Gastrocnemius medialis (tissue), 4 donors: ENCODE results near the gene MISP.

Experiments used
- POLR2A ChIP-seq, 2 donors: fragments of 450-650 bp; IDR thresholded peaks; one replicate each; pipeline ENCODE4 v1.6.1; 2017; ENCODE audit warnings: antibody characterized with exemption in 2 of 2, mild to moderate bottlenecking in 2 of 2, moderate library complexity in 2 of 2
- TF ChIP-seq, protein P1 (sequence below), 5 experiments: fragments of 450-650 bp in 3 of 5; fragments of 200-600 bp in 2 of 5; sonication (generic) in 2 of 5; IDR thresholded peaks in 4 of 5; conservative IDR thresholded peaks in 1 of 5; 1 replicate in 4 of 5; 2 replicates in 1 of 5; pipeline ENCODE4 v1.5.1; 2016 to 2019; ENCODE audit warnings: antibody characterized with exemption in 5 of 5, mild to moderate bottlenecking in 3 of 5, moderate library complexity in 3 of 5

- TF ChIP-seq POLR2A (IDR thresholded peaks at IDR 0.05), result no peak
- TF ChIP-seq, protein P1, sequence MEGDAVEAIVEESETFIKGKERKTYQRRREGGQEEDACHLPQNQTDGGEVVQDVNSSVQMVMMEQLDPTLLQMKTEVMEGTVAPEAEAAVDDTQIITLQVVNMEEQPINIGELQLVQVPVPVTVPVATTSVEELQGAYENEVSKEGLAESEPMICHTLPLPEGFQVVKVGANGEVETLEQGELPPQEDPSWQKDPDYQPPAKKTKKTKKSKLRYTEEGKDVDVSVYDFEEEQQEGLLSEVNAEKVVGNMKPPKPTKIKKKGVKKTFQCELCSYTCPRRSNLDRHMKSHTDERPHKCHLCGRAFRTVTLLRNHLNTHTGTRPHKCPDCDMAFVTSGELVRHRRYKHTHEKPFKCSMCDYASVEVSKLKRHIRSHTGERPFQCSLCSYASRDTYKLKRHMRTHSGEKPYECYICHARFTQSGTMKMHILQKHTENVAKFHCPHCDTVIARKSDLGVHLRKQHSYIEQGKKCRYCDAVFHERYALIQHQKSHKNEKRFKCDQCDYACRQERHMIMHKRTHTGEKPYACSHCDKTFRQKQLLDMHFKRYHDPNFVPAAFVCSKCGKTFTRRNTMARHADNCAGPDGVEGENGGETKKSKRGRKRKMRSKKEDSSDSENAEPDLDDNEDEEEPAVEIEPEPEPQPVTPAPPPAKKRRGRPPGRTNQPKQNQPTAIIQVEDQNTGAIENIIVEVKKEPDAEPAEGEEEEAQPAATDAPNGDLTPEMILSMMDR (IDR thresholded peaks at IDR 0.05 in 4 of 5, conservative IDR thresholded peaks at IDR 0.05 in 1 of 5), result no peak
Measured at GRCh38 chr19:811506-812048, 60.7 kb downstream of the MISP start.
